Posterior cingulate gyrus (tissue), 11 donors: ENCODE measurements around the gene KRT75.
"Not testable (repeated sequence)": the region's sequence is repeated elsewhere in the genome, so short reads cannot be mapped to it uniquely, and the experiment has no call there.

Source experiments
- DNase-seq, 10 donors: peaks; one replicate each; pipeline versions ENCODE4 v3.0.0 to v3.0.0-alpha.2; 2020 to 2021; ENCODE audit warnings: mixed read lengths in 3 of 10
- intact Hi-C: fragments of 100-400 bp; cut with DNase I; formaldehyde crosslinking; loops from one replicate; pipeline ENCODE4 v1.15.1; 2023

KRT75 gene

DNA sequence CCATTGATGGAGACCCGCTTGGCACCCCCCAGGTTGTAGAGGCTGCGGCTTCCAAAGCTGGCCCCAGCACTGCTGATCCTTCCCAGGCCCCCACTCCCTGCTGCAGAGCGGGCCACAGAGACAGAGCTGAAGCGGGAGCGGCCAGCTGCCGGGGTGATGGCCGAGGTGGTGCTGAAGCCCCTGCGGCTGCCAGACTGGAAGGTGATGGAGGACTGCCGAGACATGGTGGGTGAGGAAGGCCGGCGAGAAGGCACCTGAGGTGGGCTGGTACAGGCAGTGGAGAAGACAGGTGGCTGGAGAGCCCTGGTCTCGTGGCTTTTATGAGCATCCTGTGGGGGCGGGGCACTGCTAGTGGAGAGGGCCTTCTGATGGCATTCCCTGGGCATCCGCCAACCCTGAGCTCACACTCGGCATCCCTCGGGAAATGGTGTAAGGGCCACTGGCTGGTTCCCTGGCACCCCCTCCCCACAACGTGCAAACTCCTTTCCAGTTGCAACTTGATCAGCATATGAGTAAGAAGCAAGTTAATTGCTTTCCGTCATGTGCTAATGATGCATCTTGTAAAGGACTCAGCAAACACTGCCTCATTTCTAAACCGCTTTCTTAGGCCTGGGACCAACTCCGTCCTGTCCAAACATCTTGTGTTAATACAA, at the start of gene KRT75:
KRT75 (minus strand) TSS at position 291 of the 653 bp plus-strand sequence; CDS start at position 224, 67 bp downstream.
- peak in 1 of 10 donors; percentile 66 for DNase-seq
- intact Hi-C loops, result no loop called here

DNA sequence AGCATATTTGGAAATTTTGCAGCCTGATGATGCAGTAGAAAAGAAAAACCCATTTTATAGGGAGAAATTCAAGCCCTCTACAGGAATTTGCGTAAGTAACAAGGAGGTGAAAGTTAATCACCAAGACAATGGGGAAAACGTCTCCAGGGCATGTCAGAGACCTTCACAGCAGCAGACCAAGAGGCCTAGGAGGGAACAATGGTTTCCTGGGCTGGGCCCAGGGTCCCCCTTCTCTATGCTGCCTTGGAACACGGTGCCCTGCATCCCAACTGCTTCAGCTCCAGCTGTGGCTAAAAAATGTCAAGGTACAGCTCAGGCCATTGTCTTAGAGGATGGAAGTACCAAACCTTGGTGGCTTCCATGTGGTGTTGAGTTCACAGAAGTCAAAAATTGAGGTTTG, 45.9 kb upstream of the KRT75 start:
- intact Hi-C loops, result no loop called here
- no peak for DNase-seq

DNA sequence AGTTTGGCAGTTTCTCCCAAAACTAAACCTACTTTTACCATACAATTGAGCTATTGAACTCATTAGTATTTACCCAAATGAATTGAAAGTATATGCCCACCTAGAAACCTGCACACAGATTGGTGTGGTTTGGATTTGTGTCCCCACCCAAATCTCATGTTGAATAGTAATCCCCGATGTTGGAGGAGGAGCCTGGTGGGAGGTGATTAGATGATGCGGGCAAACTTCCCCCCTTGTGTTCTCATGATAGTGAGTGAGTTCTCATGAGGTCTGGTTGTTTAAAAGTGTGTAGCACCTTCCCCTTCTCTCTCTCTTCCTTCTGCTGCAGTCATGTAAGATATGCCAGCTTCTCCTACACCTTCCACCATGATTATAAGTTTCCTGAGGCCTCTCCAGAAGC, 43.5 kb upstream of the KRT75 start:
- intact Hi-C loops, result no loop called here
- DNase-seq, result no peak

DNA sequence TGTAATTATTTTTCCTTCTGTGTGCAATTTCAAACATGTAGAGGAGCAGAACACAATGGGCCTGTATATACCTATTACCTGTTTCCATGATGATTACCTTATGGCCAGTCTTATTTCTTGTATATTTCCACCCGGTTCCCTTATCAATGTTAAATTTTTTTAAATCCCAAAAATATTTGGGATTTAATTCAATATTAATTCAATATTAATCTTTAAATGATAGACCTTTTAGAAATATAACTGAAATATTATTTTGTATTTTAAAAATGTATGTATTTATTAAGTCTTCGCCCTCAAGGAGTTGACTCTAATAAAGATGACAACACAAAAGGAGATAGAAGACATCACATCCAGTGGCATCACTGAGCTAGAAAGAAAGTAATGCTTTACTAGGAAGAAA, 40.0 kb upstream of the KRT75 start:
- no peak for DNase-seq
- intact Hi-C loops, result no loop called here

DNA sequence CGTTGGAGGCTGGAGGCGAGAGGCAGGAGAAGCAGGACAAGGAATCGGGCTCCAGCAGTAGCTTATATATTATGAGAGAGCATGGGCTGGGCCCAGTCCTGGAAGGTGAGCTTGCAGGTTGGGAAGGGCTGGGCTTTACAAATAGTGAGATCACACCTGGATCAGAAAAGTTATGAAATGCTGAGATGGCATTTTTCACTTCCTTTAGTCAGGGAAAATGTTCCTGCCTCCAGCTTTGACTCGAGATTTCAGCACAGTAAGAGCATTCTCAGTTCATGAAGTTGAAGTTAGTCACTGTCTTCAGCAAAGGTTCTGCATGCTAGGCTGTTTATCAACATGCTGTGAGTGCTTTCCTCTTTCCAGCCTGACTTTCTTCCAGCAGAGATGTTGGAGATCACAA, 39.6 kb upstream of the KRT75 start, which contains the start of gene KRT6C:
KRT6C (minus strand) TSS at position 38 of the 400 bp plus-strand sequence. CDS start 68 bp downstream, outside the sequence.
- intact Hi-C loops, result no loop called here
- no peak for DNase-seq

DNA sequence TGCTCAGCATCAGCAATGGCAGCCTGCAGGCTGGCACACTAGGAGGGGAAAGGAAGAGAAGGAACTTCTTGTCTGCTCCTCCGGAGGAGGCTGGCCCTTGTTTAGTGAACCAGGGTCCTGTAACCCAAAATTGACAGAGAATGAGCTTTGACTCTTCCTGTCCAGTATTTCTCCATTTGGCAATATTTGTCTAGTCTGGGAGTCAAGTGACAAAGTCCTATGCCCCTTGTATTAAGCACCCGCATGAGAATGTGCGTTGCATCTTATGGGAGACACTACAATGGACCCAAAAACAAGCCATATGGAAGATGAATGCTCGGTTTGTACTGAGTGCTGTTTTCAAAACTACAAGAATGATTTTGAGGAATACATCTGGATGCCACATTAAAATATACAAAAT, 35.7 kb upstream of the KRT75 start:
- intact Hi-C loops, result no loop called here

DNA sequence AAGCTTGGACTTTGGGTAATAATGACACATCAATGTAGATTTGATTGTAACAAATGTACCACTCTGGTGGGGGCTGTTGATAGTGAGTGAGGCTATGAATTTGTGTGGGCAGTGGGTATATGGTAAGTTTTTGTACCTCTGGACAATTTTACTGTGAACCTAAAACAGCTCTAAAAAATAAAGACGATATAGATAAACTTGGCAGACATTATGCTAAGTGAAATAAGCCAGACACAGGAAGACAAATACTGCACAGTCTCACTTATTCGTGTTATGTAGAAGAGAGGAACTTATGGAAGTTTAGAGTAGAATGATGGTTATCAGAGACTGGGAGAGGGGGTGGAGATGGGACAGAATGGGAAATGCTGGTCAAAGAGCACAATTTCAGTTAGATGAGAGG, 30.7 kb upstream of the KRT75 start:
- intact Hi-C loops, result no loop called here
- DNase-seq, result no peak

More for the DNA sequence above, 35.7 kb upstream of the KRT75 start:
- no peak for DNase-seq

DNA sequence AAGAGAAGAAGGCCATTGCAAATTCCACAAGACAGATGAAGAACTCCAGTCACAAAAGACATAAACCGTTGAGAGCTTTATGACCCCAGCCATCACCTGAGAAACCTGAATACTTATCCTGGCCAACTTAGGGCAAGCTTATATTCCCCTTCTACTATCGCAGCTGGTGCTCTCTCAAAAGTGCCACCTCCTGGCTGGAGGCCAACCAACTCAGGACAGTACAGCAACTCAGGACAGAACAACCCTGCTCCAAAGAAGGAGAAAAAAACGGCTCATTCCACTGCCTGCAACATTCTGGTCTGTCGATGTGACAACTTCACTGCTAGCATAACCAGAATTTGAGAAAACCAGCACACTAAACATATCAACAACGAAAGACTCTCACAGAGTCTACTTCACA, 27.5 kb upstream of the KRT75 start:
- intact Hi-C loops, result no loop called here
- no peak for DNase-seq

DNA sequence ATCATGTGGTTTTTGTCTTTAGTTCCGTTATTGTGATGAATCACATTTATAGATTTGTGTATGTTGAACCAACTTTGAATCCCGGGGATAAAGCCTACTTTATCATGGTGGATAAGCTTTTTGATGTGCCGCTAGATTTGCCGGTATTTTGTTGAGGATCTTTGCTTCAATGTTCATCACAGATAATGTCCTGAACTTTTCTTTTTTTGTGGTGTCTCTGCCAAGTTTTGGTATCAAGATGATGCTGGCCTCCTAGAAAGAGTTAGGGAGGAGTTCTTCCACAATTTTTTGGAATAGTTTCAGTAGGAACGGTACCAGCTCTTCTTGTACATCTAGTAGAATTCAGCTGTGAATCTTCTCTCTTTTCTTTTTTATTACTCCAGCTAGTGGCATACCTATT, 24.7 kb upstream of the KRT75 start:
- intact Hi-C loops, result no loop called here
- no peak for DNase-seq

DNA sequence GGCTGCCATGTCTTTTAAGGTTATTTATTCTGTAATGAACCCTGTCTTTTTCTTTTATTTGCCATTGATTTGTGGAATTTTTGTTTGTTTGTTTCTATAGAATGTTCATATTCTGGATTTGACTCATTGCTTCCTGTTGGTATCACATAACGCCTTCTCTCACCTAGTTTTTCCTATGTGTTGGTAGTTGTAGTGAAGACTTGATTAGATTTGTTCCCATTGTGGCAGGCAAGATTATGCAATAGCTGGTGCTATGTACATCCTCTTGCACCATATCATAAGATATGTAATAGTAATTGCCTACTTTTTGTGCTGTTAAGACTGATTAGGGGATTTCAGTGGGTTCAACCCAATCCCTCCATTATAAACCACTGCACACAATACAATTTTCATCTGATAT, 21.6 kb upstream of the KRT75 start:
- DNase-seq, result no peak
- intact Hi-C loops, result no loop called here

DNA sequence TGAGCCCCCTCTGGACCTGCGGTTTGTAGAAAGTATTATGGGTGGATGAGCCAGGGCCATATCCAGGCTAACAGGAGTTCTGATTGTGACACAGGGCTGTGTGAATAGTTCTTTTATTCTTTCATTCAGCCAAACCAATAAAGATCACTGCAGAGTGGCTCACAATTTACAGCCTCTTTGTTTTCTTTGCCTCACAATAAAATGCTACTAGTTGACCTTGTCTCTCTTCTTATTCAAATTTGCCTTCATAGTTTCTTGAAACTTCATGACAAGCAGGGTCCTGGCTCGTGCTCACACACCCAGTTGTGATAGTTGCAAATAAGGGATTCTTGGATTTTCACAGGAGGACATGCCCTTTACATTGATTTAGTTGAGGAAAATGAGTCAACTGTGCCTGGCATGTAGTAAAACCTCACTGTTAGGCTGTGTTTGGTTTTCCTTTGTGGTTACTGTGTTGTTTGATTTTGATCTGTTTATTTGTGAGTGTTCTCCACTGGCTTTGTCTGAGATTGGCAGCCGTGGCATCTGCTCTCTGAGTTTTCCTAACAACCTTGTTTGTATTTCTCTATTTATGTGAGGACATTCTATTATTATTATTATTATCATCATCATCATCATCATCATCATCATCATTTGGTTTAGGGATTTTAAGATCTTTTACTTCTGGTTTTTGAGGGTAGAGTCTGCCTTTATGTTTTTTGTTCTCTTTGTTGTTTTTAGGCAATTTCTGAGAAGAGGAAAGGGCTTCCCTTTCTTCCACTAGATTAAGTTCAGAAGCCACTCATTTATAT, 20.4 kb upstream of the KRT75 start:
- intact Hi-C loops, result no loop called here
- no peak for DNase-seq

DNA sequence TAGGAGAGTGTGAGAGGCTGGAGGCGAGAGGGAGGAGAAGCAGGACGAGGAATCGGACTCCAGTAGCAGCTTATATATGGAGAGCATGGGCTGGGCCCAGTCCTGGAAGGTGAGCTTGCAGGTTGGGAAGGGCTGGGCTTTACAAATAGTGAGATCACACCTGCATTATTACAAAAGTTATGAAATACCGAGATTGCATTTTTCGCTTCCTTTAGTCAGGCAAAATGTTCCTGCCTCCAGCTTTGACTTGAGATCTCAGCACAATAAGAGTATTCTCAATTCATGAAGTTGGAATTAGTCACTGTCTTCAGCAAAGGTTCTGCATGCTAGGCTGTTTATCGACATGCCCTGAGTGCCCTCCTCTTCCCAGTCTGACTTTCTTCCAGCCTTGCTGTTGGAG, 17.9 kb upstream of the KRT75 start, which contains the start of gene KRT6B:
KRT6B (minus strand) TSS at position 46 of the 400 bp plus-strand sequence. CDS start 68 bp downstream, outside the sequence.
- DNase-seq, result no peak
- intact Hi-C loops, result no loop called here

DNA sequence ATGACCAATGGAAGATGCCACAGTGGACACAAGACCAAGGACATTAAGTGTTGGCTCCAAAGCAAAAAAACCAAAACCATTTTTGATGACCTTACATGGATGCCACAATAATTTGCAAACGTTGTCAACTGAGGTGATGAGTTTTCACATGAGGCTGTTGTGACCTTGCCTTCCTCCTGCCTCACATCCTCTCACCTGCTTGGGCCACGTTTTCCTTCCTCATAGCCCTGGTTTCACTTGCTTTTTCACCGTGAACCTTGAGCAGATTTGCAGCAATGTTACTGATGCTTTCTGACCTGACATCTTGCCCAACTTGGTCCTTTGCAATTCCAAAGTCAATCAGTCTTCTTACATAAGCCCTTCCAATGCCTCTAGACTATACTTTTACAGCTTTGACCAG, 14.1 kb upstream of the KRT75 start:
- intact Hi-C loops, result no loop called here
- DNase-seq, result no peak

DNA sequence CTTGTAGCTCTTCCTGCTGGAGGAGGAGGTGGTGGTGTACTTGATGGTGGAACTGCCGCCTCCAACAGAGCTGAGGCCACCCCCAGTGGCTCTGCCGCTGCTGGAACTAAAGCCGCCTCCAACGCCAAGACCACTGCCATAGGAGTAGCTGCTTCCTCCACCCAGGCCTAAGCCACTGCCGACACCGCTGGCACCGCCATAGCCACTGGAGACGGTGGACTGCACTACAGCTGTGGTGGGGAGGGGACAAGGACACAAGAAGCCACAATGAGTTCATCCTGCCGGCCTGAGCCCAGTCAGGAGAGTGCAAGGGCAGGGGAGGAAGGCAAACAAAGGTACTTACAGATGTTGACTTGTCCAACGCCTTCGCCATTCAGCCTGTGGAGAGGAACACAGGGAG, 13.0 kb upstream of the KRT75 start:
- intact Hi-C loops, DNase-seq: not testable (repeated sequence)

DNA sequence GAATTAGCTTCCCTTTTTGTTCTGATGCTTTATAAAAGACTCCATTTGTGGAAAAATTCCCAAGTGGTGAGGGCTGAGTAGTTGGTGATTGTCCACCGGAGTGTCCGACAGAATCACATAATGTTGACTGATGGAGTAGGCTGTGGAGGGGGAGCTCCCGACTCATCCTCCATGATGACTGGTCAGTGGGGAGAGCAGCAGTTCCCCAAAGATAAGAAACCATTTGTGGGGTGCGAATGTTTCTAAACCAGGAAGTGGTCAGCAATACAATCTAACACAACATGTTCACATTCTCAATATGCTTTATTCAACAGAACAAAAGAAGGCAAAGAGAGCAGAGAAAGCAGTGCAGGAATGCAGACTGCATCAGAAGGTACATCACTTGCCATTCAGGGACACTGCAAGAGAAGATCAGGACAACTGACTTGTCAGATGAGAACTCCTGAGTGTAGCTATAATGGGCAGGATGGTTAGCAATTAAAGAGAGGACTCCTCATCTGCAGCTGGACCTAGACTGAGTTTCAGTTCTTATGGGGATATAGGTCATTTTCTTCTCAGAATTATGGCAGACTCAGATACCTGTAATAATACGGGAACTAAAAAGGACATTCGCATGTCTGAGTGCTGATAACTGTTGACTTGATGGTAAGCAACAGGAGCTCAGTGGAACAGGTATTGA, 12.3 kb upstream of the KRT75 start:
- no peak for DNase-seq
- intact Hi-C loops, result no loop called here

DNA sequence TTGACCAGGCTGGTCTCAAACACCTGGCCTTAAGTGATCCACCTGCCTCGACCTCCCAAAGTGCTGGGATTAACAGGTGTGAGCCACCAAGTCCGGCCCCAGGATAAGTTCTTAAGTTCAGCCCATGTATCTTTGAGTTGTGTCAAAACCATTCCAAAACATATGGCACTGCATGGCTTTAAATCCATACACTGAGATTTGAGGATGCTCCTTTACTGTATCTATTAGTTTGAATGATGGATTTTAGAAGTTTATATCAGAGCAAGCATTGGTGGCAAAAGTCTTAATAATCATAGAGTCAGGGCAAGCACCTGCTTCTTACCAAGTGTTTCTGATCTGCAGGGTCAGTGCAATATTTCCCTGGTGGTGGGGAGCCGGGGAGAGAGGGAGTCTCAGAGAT, 11.7 kb upstream of the KRT75 start:
- intact Hi-C loops, result no loop called here
- no peak for DNase-seq

DNA sequence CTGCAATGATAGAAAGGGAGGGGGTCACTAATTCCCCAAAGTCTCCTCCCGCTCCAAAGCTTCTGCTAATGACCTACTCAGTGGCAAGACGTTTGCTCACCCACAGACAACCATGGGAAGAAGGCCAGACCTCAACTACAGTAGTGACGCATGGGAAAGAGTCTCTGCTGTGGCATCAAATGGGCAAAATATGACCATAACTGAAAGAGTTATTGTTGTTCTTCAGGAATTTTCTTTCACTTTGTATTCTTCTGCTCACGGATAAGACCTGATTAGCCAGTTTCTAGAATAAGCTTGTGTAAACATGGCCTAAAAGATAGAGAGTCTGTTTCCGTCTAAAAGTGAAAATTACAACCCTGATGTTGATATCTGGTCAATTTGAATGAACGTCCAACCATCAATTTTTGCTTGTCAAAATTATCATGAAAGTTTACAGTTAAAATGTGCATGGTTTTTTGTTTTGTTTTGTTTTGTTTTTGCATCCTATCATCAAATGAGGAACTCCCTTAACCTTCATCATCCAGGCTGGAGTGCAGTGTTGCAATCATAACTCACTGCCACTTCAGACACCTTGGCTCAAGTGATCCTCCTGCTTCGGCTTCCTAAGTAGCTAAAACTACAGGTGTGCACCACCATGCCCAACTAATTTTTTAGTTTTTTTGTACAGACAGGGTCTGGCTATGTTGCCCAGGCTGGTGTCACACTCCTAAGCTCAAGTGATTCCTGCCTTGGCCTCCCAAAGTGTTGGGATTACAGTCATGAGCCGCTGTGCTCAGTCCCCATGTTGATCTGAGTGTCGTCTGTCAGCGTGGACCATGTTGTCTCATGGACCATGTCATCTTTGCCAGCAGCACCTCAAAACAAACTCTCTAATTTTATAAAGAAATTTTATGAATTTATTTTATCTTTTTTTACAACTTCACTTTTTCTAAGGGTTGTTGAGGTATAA, 10.8 kb upstream of the KRT75 start:
- DNase-seq, result no peak

DNA sequence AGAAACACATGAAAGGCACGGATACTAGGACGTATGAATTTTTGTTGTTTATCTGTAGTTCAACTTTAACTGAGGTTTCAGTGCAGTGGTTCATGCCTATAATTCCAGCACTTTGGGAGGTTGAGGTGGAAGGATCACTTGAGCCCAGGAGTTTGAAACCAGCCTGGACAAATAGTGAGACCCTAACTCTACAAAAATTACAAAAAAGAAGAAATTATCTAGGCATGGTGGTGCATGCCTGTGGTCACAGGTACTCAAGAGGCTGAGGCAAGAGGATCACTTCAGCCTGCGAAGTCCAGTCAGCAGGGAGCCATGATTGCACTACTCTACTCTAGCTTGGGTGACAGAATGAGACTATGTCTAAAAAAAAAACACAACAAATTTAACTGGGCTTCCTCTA, 9.8 kb upstream of the KRT75 start:
- intact Hi-C loops, result no loop called here
- DNase-seq, result no peak

More for the DNA sequence above, 10.8 kb upstream of the KRT75 start:
- intact Hi-C loops, result no loop called here

DNA sequence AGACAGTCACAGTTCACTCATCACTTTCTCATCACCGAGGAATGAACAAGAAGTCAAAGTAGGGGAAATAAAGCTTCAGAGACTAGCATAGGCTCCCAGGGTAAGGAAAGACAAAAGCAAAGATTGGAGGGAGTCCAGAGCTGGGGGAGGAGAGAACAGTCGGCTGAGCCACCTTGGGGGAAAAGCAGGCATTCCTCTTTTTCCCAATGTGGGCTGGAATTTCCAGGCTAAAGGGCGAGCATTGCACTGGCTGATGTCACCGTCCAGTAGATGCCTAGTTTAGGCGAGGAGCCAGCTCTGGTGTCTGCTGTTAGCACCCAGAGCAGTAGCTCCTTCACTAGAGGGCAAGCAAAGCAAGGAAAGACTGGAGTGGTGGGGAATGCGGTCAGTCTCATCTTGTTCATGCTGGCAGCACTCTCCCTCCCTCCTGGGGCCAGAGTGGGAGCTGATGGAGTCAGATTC, 8.5 kb upstream of the KRT75 start:
- DNase-seq, result peak in 1 of 10 donors; percentile 32
- intact Hi-C loops, result no loop called here

DNA sequence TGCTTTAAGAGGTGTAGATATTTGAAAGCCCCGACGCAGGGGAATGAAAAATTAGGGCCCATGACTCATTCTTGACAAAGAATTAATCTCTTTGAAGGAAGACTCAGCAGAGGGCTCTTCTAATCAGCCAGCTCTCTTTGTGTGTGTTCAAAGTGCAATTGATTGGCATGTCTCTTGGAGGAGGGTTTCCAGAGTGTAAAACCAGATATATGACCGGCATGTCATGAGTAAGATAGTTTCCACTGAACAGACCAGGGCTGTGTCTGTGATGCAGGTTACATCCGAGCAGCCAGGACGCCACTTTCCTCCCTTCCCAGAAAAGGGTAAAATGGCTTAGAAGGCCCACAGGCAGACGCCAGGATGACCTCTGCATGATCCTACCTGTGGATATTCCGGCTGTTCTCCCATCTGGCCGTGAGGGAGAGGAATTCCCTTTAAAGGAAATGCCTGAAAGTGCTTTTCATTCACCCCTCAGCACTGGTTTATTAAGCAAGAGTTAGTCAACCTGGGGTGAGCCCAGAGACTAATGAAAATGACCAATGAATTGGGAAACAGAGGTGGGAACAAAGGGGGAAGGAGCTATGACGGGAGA, 7.2 kb upstream of the KRT75 start:
- intact Hi-C loops, result no loop called here
- DNase-seq, result no peak
